ENCODE data around the gene FSIP1.

Gene FSIP1

GRCh38 chr15:39741258-39741657, 41.4 kb downstream of the FSIP1 start:
- no peak overlapping the region for H3K4me3 ChIP-seq (ENCODE audit: low read depth, low read length)
- no peak for TF ChIP-seq CTCF (IDR thresholded peaks at IDR 0.05; ENCODE audit: control insufficient read depth, extremely low read depth, insufficient read depth)
- no peak for DNase-seq (ENCODE audit: low read depth)

- H3K4me3 ChIP-seq (ENCODE audit: low read depth, low read length) = no peak overlapping the region
- no peak for DNase-seq (ENCODE audit: low read depth)
- no peak for TF ChIP-seq CTCF (IDR thresholded peaks at IDR 0.05; ENCODE audit: control insufficient read depth, extremely low read depth, insufficient read depth)
Measured at GRCh38 chr15:39738998-39739397, 43.6 kb downstream of the FSIP1 start.

GRCh38 chr15:39737196-39737550, 45.5 kb downstream of the FSIP1 start:
- no peak for DNase-seq (ENCODE audit: low read depth)
- no peak for TF ChIP-seq CTCF (IDR thresholded peaks at IDR 0.05; ENCODE audit: control insufficient read depth, extremely low read depth, insufficient read depth)

GRCh38 chr15:39736412-39737195, 46.0 kb downstream of the FSIP1 start:
- no peak overlapping the region for H3K4me3 ChIP-seq (ENCODE audit: low read depth, low read length)
- TF ChIP-seq CTCF (IDR thresholded peaks at IDR 0.05; ENCODE audit: control insufficient read depth, extremely low read depth, insufficient read depth) = no peak
- no peak for DNase-seq (ENCODE audit: low read depth)

More at GRCh38 chr15:39737196-39737550, 45.5 kb downstream of the FSIP1 start:
- no peak overlapping the region for H3K4me3 ChIP-seq (ENCODE audit: low read depth, low read length)

GRCh38 chr15:39735120-39735717, 47.4 kb downstream of the FSIP1 start:
- TF ChIP-seq CTCF (IDR thresholded peaks at IDR 0.05; ENCODE audit: control insufficient read depth, extremely low read depth, insufficient read depth) = no peak
- no peak for DNase-seq (ENCODE audit: low read depth)

GRCh38 chr15:39731266-39731665, 51.4 kb downstream of the FSIP1 start:
- TF ChIP-seq CTCF (IDR thresholded peaks at IDR 0.05; ENCODE audit: control insufficient read depth, extremely low read depth, insufficient read depth) = no peak
- H3K4me3 ChIP-seq (ENCODE audit: low read depth, low read length) = no peak overlapping the region
- DNase-seq (ENCODE audit: low read depth) = no peak

More at GRCh38 chr15:39735120-39735717, 47.4 kb downstream of the FSIP1 start:
- H3K4me3 ChIP-seq (ENCODE audit: low read depth, low read length) = no peak overlapping the region

All from LNCaP clone FGC (cell line).